ENCODE data around the gene RNF14.

DNA sequence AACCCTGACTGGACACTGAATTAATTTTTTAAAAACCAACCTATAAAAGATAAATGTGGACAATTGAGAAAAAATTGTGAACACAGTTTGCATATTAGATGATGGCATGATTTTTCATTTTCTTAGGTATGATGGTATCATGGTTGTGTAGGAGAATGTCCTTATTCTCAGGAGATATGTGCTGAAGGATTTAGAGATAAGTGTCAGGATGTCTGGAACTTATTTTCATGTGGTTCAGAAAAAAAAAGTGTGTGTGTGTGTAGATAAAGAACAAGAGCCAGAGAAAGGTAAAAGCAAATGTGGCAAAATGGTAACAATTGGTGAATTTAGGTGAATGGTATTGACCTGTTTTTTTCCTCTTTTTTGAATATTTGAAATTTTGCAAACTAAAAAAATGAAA, 39.9 kb downstream of the RNF14 start:
- no peak for TF ChIP-seq POLR2A (IDR thresholded peaks at IDR 0.05; ENCODE audit: low read depth, low read length)
- TF ChIP-seq EZH2 (IDR thresholded peaks at IDR 0.05; ENCODE audit: borderline replicate concordance, low read depth, low read length, severe bottlenecking): no peak
- TF ChIP-seq JUN (IDR thresholded peaks at IDR 0.05; ENCODE audit: borderline replicate concordance, insufficient read depth, insufficient read length, low read depth): no peak

Data from endothelial cell of umbilical vein (primary cell).